HUES64 (cell line): ENCODE data around the gene GSN.

ENCODE experiments used
- H3K27ac ChIP-seq: 2 replicates; pipeline ENCODE4 v1.7.0; 2013; ENCODE audit warnings: low read depth, low read length, inconsistent platforms
- H3K27me3 ChIP-seq: 2 replicates; pipeline ENCODE4 v1.6.1; 2013; ENCODE audit warnings: mild to moderate bottlenecking, low read length; ENCODE audit not compliant: insufficient read depth
- H3K36me3 ChIP-seq: 2 replicates; pipeline ENCODE4 v1.6.1; 2013; ENCODE audit warnings: mild to moderate bottlenecking, low read length; ENCODE audit not compliant: insufficient read depth
- H3K4me1 ChIP-seq: 2 replicates; pipeline ENCODE4 v1.6.1; 2013; ENCODE audit warnings: mild to moderate bottlenecking, low read length, moderate library complexity; ENCODE audit not compliant: insufficient read depth
- H3K4me3 ChIP-seq: 2 replicates; pipeline ENCODE4 v1.5.1; 2013; ENCODE audit warnings: mild to moderate bottlenecking, low read length, moderate library complexity
- H3K9ac ChIP-seq: 2 replicates; pipeline ENCODE4 v1.6.1; 2013; ENCODE audit warnings: mild to moderate bottlenecking, low read depth, low read length
- H3K9me3 ChIP-seq: 2 replicates; pipeline ENCODE4 v1.6.1; 2013; ENCODE audit warnings: low read depth, low read length; ENCODE audit not compliant: insufficient read depth
- WGBS: fragments of 150-250, 120-280 bp; methylation state at CpG from one replicate; pipeline ENCODE4 v1.1.7; 2013; ENCODE audit warnings: missing lambda C conversion rate; 5-methylcytosine and 5-hydroxymethylcytosine counted together

Gene GSN

DNA sequence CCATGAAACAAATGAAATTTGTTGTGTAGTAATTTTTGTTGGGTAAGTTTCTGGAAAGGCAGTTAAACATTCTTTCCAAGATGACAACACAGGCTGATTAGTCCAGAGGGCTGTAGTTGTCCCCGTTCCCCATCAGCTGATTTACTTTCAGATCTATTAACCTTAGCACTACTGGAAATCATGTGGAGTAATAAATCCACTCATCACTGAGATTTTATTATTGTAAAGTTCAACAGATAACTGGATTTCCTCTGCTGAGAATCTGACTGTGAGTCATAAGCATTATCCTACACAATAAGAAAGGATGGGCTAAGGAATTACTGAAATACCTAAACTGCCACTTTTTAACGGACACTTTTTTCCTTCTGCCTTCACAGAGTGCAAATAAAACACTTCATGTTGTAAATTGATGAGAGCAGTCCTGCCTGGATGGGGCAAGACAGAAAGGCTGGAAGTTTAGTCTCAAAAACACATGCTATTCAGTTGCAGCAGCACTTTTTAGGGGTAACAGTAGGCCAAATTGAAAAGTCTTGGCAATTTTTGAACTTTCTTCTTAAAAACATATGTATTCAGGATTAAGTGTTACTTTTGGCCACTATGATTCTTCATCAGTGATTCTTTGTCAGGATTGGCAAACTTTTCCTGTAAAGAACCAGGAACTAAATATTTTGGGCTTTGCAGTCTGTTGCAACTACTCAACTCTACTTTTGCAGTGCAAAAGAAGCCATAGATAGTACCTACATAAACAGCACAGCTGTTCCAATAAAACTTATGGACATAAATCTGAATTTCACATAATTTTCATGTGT is 95.1 kb downstream of the GSN start:
- Histone ChIP-seq H3K4me1 (peaks cover 34% of the 10 kb centered on the region), H3K27me3 (no peaks in the 10 kb centered on the region), H3K36me3 (peaks cover 3% of the 10 kb centered on the region; the same call in 1 of the 2 replicates), H3K9ac (no peak overlapping the region; the same call in 1 of the 2 replicates), H3K9me3 (no peaks in the 10 kb centered on the region), H3K27ac (no peak overlapping the region; the same call in 1 of the 2 replicates), H3K4me3 (no peak overlapping the region)
- WGBS: 88% methylated on average over 1 of the region's 2 CpGs

- Histone ChIP-seq H3K4me3 (no peak overlapping the region), H3K27ac (no peak overlapping the region), H3K27me3 (no peaks in the 10 kb centered on the region; the same call in 1 of the 2 replicates), H3K9me3 (no peaks in the 10 kb centered on the region), H3K36me3 (peaks cover 3% of the 10 kb centered on the region; the same call in 1 of the 2 replicates), H3K9ac (no peak overlapping the region), H3K4me1 (peaks cover 38% of the 10 kb centered on the region)
- WGBS: 86% methylated on average over 1 of the region's 1 CpG
Measured at GRCh38 chr9:121363622-121363961, 95.6 kb downstream of the GSN start.

- H3K9me3 ChIP-seq: no peaks in the 10 kb centered on the region
- no peak overlapping the region for H3K27ac ChIP-seq
- peaks cover 3% of the 10 kb centered on the region; the same call in 1 of the 2 replicates for H3K36me3 ChIP-seq
- peaks cover 42% of the 10 kb centered on the region for H3K4me1 ChIP-seq
- H3K27me3 ChIP-seq: peaks cover 4% of the 10 kb centered on the region
- H3K9ac ChIP-seq: no peak overlapping the region; the same call in 1 of the 2 replicates
- 97% methylated on average over 5 of the region's 5 CpGs for WGBS
- no peak overlapping the region for H3K4me3 ChIP-seq
Measured at GRCh38 chr9:121364077-121364476, 96.1 kb downstream of the GSN start.

DNA sequence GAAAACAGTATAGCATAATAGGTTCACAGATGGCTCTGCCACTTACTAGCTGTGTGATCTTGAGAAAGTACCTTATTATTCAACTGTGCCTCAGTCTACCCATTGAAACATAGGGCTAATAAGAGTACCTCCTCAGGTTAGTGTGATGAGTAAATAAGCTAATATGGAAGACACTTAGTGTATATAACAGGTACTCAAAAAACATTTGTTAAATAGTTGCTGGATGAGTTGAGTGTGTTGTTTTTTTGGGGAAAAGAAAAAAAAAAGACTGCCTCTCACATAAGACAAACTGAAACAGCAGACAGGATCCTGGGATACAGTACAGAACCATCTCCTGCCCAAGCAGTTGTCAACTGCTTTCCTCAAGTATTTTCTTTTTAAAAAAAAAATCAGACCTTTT is 96.9 kb downstream of the GSN start:
- Histone ChIP-seq H3K9ac (no peak overlapping the region), H3K4me3 (no peak overlapping the region), H3K27ac (no peak overlapping the region), H3K36me3 (peaks cover 3% of the 10 kb centered on the region; the same call in 1 of the 2 replicates), H3K4me1 (peaks cover 43% of the 10 kb centered on the region), H3K27me3 (peaks cover 11% of the 10 kb centered on the region), H3K9me3 (no peaks in the 10 kb centered on the region)

DNA sequence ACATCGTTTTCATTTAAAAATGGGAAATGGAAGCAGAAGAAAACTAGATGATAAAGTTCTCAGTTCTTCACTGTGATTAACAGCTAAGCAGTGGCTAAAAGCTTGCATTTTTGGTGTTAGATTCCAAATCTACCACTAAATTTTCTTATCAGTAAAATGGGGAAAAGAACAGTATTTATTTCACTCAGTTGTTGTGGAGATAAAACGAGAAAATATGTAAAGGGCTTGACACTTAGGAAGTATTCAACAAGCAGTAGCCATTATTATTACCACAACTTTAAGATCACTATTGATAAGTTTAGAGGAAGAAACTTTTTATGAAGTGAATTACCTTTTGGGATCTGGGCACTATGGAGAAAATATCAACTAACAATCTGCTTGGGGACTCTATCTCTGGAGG is 97.6 kb downstream of the GSN start:
- Histone ChIP-seq H3K9me3 (no peaks in the 10 kb centered on the region), H3K4me1 (peaks cover 43% of the 10 kb centered on the region), H3K27me3 (peaks cover 11% of the 10 kb centered on the region), H3K9ac (no peak overlapping the region), H3K27ac (no peak overlapping the region), H3K36me3 (peaks cover 3% of the 10 kb centered on the region; the same call in 1 of the 2 replicates), H3K4me3 (no peak overlapping the region)
- 100% methylated on average over 1 of the region's 2 CpGs for WGBS

DNA sequence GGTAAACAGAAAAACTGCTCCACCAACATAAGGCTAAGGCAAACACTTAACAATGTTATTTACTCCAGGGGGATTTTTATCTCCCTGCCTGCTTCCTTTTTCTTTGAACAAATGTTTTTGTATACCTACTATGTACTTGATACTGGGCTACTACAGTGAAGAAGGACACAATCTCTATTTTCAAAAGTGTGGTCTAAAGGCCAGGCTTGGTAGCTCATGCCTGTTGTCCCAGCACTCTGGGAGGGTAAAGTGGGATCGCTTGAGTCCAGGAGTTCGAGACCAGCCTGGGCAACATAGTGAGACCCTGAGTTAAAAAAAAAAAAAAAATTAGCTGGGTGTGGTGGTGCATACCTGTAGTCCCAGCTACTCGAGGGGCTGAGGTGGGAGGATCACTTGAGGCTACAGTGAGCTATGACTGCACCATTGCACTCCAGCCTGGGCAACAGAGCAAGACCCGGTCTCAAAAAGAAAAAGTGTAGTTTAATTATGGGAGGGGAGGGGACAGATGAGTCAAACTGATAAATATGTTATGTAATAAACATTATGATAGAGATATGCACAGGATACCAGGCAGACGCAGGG is 98.7 kb downstream of the GSN start:
- H3K27me3 ChIP-seq: peaks cover 11% of the 10 kb centered on the region
- H3K9ac ChIP-seq: no peak overlapping the region
- peaks cover 43% of the 10 kb centered on the region for H3K4me1 ChIP-seq
- no peaks in the 10 kb centered on the region for H3K9me3 ChIP-seq
- no peak overlapping the region for H3K27ac ChIP-seq
- peaks cover 3% of the 10 kb centered on the region; the same call in 1 of the 2 replicates for H3K36me3 ChIP-seq
- 95% methylated on average over 5 of the region's 5 CpGs for WGBS
- no peak overlapping the region for H3K4me3 ChIP-seq

DNA sequence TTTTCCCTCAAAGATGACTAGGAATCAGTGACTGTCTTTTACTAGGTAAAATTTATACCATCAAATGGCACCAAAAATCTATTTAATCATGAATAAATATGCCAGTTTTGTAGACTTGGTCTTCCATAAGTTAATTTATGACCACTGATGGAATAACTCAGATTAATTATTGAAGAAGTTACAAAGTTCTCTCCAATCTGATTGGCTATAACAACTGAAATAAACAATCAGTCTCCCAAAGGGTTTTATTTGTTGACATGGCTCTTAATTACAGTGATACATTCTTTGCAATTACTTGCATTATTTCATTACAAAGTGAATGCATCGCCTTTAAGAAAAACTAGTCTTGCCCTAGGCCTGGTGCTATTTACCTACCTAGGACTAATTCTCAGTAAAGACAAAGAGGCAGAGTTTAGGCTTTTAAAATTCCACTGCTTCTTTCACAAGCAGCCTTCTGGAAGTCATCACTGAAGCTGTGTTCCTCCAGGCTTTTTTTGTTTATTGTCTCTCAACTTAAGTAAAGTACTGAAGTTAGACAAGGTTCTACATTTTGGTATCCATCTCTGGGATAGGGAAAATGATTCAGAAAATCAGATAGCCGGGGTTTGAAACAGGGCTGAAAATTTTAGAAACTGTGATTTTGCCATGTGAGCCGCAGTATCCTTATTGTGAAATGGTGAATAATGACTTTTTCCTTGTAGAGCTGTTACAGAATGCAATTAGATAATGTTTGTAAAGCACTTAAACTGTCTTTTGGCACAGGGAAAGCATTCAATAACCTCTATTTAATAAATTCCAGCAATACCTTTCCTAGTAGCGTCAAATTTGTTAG is 99.6 kb downstream of the GSN start:
- H3K36me3 ChIP-seq: peaks cover 3% of the 10 kb centered on the region; the same call in 1 of the 2 replicates
- H3K4me1 ChIP-seq: peaks cover 42% of the 10 kb centered on the region
- 52% methylated on average over 3 of the region's 4 CpGs for WGBS
- H3K9me3 ChIP-seq: no peaks in the 10 kb centered on the region
- H3K27ac ChIP-seq: peak overlapping the region; percentile 59
- peak overlapping the region; percentile 39; the same call in 1 of the 2 replicates for H3K9ac ChIP-seq
- peaks cover 11% of the 10 kb centered on the region for H3K27me3 ChIP-seq
- peak overlapping the region; percentile 36 for H3K4me3 ChIP-seq

DNA sequence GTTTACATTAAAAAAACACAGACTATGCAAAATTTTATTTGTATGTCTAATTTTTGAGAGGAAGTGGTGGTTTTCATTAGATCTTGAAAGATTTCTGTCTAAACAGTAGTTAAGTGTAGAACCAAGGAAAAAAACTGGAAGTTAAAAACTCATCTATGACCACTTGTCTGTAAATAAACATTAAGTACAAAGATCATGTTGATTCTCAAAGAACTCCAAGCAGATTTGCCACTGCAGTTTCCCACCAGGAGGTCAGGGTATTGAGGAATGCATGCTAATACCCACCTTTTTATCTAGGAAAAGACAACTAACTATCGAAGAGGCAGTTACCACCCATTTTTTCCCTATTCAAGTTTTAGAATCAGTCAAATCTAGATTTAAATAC is 100.2 kb downstream of the GSN start:
- 13% methylated on average over 1 of the region's 1 CpG for WGBS

GRCh38 chr9:121368745-121369144 is 100.8 kb downstream of the GSN start:
- H3K27me3 ChIP-seq: peaks cover 11% of the 10 kb centered on the region
- H3K36me3 ChIP-seq: peaks cover 3% of the 10 kb centered on the region; the same call in 1 of the 2 replicates
- peak overlapping the region; percentile 76 for H3K4me3 ChIP-seq
- peaks cover 39% of the 10 kb centered on the region for H3K4me1 ChIP-seq
- 91% methylated on average over 8 of the region's 8 CpGs for WGBS
- H3K9ac ChIP-seq: no peak overlapping the region
- H3K9me3 ChIP-seq: no peaks in the 10 kb centered on the region
- no peak overlapping the region for H3K27ac ChIP-seq

More for the DNA sequence above, 100.2 kb downstream of the GSN start:
- H3K4me1 ChIP-seq: peaks cover 38% of the 10 kb centered on the region
- H3K27me3 ChIP-seq: peaks cover 11% of the 10 kb centered on the region
- peak overlapping the region; percentile 36 for H3K4me3 ChIP-seq
- peaks cover 3% of the 10 kb centered on the region; the same call in 1 of the 2 replicates for H3K36me3 ChIP-seq
- peak overlapping the region; percentile 59 for H3K27ac ChIP-seq
- H3K9ac ChIP-seq: peak overlapping the region; percentile 39; the same call in 1 of the 2 replicates
- no peaks in the 10 kb centered on the region for H3K9me3 ChIP-seq

DNA sequence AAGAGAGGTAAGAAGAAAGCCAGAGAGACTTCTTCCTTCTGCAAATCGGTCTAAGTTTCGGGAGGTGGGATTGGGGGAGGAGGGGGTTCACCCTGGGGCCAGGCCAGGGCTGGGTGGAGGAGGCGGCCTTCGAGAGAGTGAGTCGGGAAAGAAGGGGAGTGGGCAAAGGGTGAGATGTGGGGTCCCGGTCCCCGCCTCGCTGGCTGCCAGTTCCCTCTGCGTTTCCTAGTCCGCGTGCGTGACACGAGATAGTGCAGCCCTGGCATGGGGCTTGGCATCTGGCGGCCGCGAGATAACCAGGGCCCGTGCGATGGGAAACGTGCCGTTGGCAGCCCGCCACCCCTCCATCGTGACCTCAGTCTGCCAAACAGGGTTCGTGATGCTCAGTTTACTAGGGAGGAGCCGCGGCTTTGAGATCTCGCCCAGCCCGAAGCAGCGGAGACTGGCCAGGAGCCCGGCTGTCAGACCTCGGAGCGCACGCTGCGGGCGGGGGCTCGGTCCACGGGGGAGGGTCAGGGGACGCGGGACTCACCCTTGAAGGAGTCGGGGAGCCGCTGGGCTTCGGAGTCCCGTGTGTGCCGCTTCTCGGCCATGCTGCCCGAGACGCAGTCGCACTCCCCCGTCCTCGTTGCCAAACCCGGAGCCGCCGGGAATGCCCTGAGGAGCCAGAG is 101.8 kb downstream of the GSN start, which contains the start of gene STOM:
TSS of gene STOM (minus strand) at position 656 of the 671 bp plus-strand sequence. CDS start at position 593, 63 bp downstream.
- 15% methylated on average over 52 of the region's 52 CpGs for WGBS
- H3K27ac ChIP-seq: no peak within 1 kb of the TSS
- H3K36me3 ChIP-seq: peaks cover 3% of the 10 kb centered on the region; the same call in 1 of the 2 replicates
- H3K4me1 ChIP-seq: peaks cover 29% of the 10 kb centered on the region
- no peaks in the 10 kb centered on the region for H3K9me3 ChIP-seq
- H3K4me3 ChIP-seq: peak within 1 kb of the TSS; percentile 76
- peak within 1 kb of the TSS; percentile 68 for H3K9ac ChIP-seq
- H3K27me3 ChIP-seq: peaks cover 11% of the 10 kb centered on the region
